ENCODE data around the gene SMIM15.

Gene SMIM15

DNA sequence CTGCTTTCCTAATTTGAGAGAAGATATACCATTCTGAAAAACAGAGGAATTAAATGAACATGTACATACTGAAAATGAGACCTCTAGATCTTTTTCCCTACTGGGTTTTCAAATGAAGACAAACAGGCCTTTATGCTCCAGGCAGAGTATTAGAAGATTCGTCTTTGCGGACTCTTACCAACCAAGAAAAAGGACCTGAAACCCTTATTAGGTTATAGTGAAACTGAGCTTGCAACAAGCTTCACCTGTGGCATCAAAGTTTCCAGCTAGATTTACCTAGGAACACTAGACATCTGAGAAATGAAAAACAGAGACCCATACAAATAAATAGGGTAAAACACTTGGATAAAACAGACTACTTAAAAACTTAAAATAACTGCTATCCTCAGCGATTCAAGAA lies 46.3 kb downstream of the SMIM15 start:
- H3K4me2 ChIP-seq (ENCODE audit: insufficient read depth, low read length) = no peak overlapping the region
- no peaks in the 10 kb centered on the region for H4K20me1 ChIP-seq (ENCODE audit: insufficient read depth, low read length)
- no peaks in the 10 kb centered on the region for H3K9me3 ChIP-seq (ENCODE audit: insufficient read depth, low read length, severe bottlenecking)
- H3K36me3 ChIP-seq (ENCODE audit: insufficient read depth, low read length) = no peaks in the 10 kb centered on the region
- TF ChIP-seq EZH2 (IDR thresholded peaks at IDR 0.05; ENCODE audit: borderline replicate concordance, low read depth, low read length, severe bottlenecking) = no peak
- TF ChIP-seq, protein P1, sequence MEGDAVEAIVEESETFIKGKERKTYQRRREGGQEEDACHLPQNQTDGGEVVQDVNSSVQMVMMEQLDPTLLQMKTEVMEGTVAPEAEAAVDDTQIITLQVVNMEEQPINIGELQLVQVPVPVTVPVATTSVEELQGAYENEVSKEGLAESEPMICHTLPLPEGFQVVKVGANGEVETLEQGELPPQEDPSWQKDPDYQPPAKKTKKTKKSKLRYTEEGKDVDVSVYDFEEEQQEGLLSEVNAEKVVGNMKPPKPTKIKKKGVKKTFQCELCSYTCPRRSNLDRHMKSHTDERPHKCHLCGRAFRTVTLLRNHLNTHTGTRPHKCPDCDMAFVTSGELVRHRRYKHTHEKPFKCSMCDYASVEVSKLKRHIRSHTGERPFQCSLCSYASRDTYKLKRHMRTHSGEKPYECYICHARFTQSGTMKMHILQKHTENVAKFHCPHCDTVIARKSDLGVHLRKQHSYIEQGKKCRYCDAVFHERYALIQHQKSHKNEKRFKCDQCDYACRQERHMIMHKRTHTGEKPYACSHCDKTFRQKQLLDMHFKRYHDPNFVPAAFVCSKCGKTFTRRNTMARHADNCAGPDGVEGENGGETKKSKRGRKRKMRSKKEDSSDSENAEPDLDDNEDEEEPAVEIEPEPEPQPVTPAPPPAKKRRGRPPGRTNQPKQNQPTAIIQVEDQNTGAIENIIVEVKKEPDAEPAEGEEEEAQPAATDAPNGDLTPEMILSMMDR (IDR thresholded peaks at IDR 0.05; ENCODE audit: borderline replicate concordance, extremely low read depth, low read length, poor library complexity, severe bottlenecking) = no peak
- no peaks in the 10 kb centered on the region for H3K79me2 ChIP-seq (ENCODE audit: insufficient read depth, low read length)
- H3K27ac ChIP-seq (ENCODE audit: low read length) = no peak overlapping the region
- H3K4me1 ChIP-seq (ENCODE audit: insufficient read depth, low read length) = no peaks in the 10 kb centered on the region
- no peaks in the 10 kb centered on the region for H3K27me3 ChIP-seq (ENCODE audit: insufficient read depth, low read length, poor library complexity)
- ATAC-seq (ENCODE audit: insufficient read depth, low read depth) (no peak), DNase-seq (no peak)
- H3K9ac ChIP-seq (ENCODE audit: low read depth, low read length) = no peak overlapping the region
- no peak overlapping the region for H2AFZ ChIP-seq (ENCODE audit: low read depth, low read length)
- H3K4me3 ChIP-seq (ENCODE audit: low read depth in 1 of 2, low read length in 2 of 2) = no peak overlapping the region

DNA sequence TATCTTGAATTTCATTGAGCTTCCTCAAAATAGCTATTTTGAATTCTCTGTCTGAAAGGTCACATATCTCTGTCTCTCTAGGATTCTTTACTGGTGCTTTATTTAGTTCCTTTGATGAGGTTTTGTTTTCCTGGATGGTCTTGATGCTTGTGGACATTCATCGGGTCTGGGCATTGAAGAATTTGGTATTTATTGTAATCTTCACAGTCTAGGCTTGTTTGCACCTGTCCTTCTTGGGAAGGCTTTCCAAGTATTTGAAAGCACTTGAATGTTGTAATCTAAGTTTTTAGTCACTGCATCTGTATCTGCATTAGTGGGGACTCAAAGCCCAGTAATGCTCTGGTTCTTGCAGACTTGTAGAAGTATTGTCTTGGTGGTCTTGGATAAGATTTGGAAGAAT lies 47.8 kb downstream of the SMIM15 start:
- no peaks in the 10 kb centered on the region for H3K79me2 ChIP-seq (ENCODE audit: insufficient read depth, low read length)
- H3K4me2 ChIP-seq (ENCODE audit: insufficient read depth, low read length) = no peak overlapping the region
- no peaks in the 10 kb centered on the region for H4K20me1 ChIP-seq (ENCODE audit: insufficient read depth, low read length)
- TF ChIP-seq, protein P1 (IDR thresholded peaks at IDR 0.05; ENCODE audit: borderline replicate concordance, extremely low read depth, low read length, poor library complexity, severe bottlenecking) = no peak
- no peak for TF ChIP-seq EZH2 (IDR thresholded peaks at IDR 0.05; ENCODE audit: borderline replicate concordance, low read depth, low read length, severe bottlenecking)
- no peak overlapping the region for H3K27ac ChIP-seq (ENCODE audit: low read length)
- H3K4me3 ChIP-seq (ENCODE audit: low read depth in 1 of 2, low read length in 2 of 2) = no peak overlapping the region
- no peak overlapping the region for H2AFZ ChIP-seq (ENCODE audit: low read depth, low read length)
- H3K9ac ChIP-seq (ENCODE audit: low read depth, low read length) = no peak overlapping the region
- H3K27me3 ChIP-seq (ENCODE audit: insufficient read depth, low read length, poor library complexity) = no peaks in the 10 kb centered on the region
- no peaks in the 10 kb centered on the region for H3K4me1 ChIP-seq (ENCODE audit: insufficient read depth, low read length)
- DNase-seq (no peak), ATAC-seq (ENCODE audit: insufficient read depth, low read depth) (no peak)
- H3K36me3 ChIP-seq (ENCODE audit: insufficient read depth, low read length) = no peaks in the 10 kb centered on the region
- H3K9me3 ChIP-seq (ENCODE audit: insufficient read depth, low read length, severe bottlenecking) = no peaks in the 10 kb centered on the region
